Peyer's patch (tissue), 4 donors: Measurements from ENCODE around the gene LCK. TPM values are rescaled to one million over a fixed set of nuclear protein-coding genes. Genes with fewer than 3 reads are reported as not detected.
A peak's percentile ranks its signal among the peaks of the same experiment; 100 is the strongest.

Source experiments
- DNase-seq, 3 donors: peaks; one replicate each; pipeline ENCODE4 v3.0.0-alpha.2; 2017 to 2019
- H3K27ac ChIP-seq, 4 donors: fragments of 200-600 bp; sonication (generic); one replicate each; pipeline ENCODE4 v1.5.1; 2016 to 2019
- H3K27me3 ChIP-seq, 2 donors: fragments of 200-600 bp; sonication (generic); one replicate each; pipeline ENCODE4 v1.5.1; 2019
- H3K36me3 ChIP-seq, 3 donors: fragments of 200-600 bp; sonication (generic); one replicate each; pipeline ENCODE4 v1.5.1; 2016 to 2019
- H3K4me1 ChIP-seq, 4 donors: fragments of 200-600 bp; sonication (generic); one replicate each; pipeline ENCODE4 v1.5.1; 2016 to 2019
- H3K4me3 ChIP-seq, 4 donors: fragments of 200-600 bp; sonication (generic); 1 replicate in 3 of 4; 2 replicates in 1 of 4; pipeline ENCODE4 v1.5.1; 2016 to 2019; ENCODE audit warnings: mild to moderate bottlenecking in 1 of 4
- H3K9me3 ChIP-seq, 4 donors: fragments of 200-600 bp; sonication (generic); one replicate each; pipeline ENCODE4 v1.5.1; 2016 to 2019; ENCODE audit warnings: mild to moderate bottlenecking in 1 of 4
- POLR2A ChIP-seq, 2 donors: fragments of 450-650 bp; IDR thresholded peaks; one replicate each; pipeline ENCODE4 v1.5.1; 2017; ENCODE audit warnings: antibody characterized with exemption in 2 of 2, mild to moderate bottlenecking in 2 of 2, moderate library complexity in 2 of 2
- small RNA-seq, 2 donors: library from RNA; depleted of rRNA; stranded (forward); fragments of <200 nt; gene quantifications; one replicate each; pipeline ENCODE3, GENCODE V24; 2016
- total RNA-seq, 4 donors: library from RNA; depleted of rRNA; stranded (reverse); fragments of >200 nt; gene quantifications; one replicate each; pipeline ENCODE4 v1.1.0, GENCODE V29; 2016
- TF ChIP-seq, protein P1 (sequence below), 6 experiments: fragments of 450-650 bp in 4 of 6; fragments of 200-600 bp in 2 of 6; sonication (generic) in 1 of 6; IDR thresholded peaks; one replicate each; pipeline ENCODE4 v1.5.1; 2017 to 2019; ENCODE audit warnings: antibody characterized with exemption in 6 of 6, mild to moderate bottlenecking in 3 of 6, moderate library complexity in 1 of 6

LCK gene
- total RNA-seq, 4 donors from 2014 or later: 8.6 to 59.4 (median 12.4) TPM

DNA sequence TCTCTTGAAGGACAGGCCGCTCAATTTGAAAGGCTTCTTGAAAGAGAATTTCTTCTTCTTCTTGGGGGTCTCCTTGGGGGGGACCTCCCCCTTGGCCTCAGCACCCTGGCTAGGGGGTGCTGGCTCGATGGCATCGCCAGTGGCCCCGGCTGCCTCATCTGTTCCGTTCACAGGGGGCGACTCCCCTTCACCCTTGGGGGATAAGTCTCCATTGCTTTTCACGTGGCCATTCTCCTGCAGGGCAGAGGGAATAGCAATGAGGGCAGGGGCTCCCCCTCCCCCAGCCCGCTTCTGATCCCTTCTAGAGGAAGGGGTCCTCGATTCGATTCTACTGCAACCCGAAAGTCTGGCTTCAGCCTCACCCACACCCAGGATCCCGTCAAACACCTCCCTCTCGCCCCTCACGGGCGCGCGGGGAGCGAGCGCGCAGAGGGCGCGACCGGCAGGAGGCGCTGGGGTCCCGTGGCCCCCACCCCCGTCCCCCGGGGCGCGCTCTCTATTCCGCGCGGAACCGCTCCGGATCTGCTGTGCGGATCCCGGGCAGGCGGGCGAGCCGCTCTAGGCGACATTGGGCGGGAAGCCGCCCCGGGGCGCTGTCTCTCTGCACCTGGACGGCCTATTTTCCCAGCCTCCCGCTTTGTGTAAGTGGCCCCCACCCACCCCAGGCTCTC is 83.9 kb downstream of the LCK start:
- TF ChIP-seq POLR2A (IDR thresholded peaks at IDR 0.05): no peak
- TF ChIP-seq, protein P1, sequence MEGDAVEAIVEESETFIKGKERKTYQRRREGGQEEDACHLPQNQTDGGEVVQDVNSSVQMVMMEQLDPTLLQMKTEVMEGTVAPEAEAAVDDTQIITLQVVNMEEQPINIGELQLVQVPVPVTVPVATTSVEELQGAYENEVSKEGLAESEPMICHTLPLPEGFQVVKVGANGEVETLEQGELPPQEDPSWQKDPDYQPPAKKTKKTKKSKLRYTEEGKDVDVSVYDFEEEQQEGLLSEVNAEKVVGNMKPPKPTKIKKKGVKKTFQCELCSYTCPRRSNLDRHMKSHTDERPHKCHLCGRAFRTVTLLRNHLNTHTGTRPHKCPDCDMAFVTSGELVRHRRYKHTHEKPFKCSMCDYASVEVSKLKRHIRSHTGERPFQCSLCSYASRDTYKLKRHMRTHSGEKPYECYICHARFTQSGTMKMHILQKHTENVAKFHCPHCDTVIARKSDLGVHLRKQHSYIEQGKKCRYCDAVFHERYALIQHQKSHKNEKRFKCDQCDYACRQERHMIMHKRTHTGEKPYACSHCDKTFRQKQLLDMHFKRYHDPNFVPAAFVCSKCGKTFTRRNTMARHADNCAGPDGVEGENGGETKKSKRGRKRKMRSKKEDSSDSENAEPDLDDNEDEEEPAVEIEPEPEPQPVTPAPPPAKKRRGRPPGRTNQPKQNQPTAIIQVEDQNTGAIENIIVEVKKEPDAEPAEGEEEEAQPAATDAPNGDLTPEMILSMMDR (IDR thresholded peaks at IDR 0.05): peak; percentile 58 to 85 (median 64)
- H3K27me3 ChIP-seq: no peaks in the 10 kb centered on the region
- peak; percentile 72 to 82 (median 77) for DNase-seq
- H3K36me3 ChIP-seq: peaks cover 0 to 29% (median 0%) of the 10 kb centered on the region in 3 donors
- H3K4me1 ChIP-seq: peaks cover 0 to 39% (median 28%) of the 10 kb centered on the region in 4 donors
- H3K9me3 ChIP-seq: no peaks in the 10 kb centered on the region
- H3K4me3 ChIP-seq: peak overlapping the region; percentile 65 to 95 (median 79)
- peak overlapping the region; percentile 62 to 94 (median 78) for H3K27ac ChIP-seq

DNA sequence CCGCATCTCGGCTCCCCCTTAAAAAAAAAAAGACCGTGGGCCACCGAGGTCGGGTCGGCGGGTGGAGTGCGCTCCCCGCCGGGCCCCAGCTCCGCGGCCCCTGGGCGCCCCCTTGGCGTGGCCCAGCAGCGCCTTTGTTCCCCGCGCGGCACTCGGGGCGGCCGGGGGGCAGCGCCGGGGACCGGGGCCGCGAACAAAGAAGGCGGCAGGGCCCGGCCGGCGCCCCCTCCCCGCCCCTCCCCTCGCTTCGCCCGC is 84.4 kb downstream of the LCK start:
- no peaks in the 10 kb centered on the region for H3K9me3 ChIP-seq
- H3K27ac ChIP-seq: peak overlapping the region; percentile 62 to 94 (median 78)
- DNase-seq: no peak
- H3K4me3 ChIP-seq: peak overlapping the region; percentile 65 to 95 (median 79)
- peaks cover 0 to 39% (median 28%) of the 10 kb centered on the region in 4 donors for H3K4me1 ChIP-seq
- H3K36me3 ChIP-seq: peaks cover 0 to 24% (median 0%) of the 10 kb centered on the region in 3 donors
- H3K27me3 ChIP-seq: no peaks in the 10 kb centered on the region
- TF ChIP-seq, protein P1 (IDR thresholded peaks at IDR 0.05): no peak
- no peak for TF ChIP-seq POLR2A (IDR thresholded peaks at IDR 0.05)

Small RNAs within 50 kb of the gene (small RNA-seq; reads per million reads assigned to genes)
- gene RF00017 (0 reads per million in 2 donors), gene RF00019 (0 reads per million in 2 donors)

Other genes with a start within 250 kb of the LCK start
- 10 to 100 TPM; 54.2 to 97.4 (median 59.7) TPM for gene KHDRBS1, start 237.4 kb upstream of the LCK start, total RNA-seq
- gene TMEM39B, start 178.3 kb upstream of the LCK start, total RNA-seq: 1 to 10 TPM; 2.5 to 9.9 (median 6.6) TPM
- gene KPNA6, start 143.2 kb upstream of the LCK start, total RNA-seq: 10 to 100 TPM; 24.8 to 29.8 (median 25.6) TPM
- 10 to 100 TPM; 27.1 to 46.2 (median 31.0) TPM for gene TXLNA, start 71.6 kb upstream of the LCK start, total RNA-seq
- gene CCDC28B, start 50.7 kb upstream of the LCK start, total RNA-seq: 1 to 10 TPM in 2 of 4 donors, not detected in 2; 1.1 to 2.4 TPM
- 1 to 10 TPM in 3 of 4 donors, under 1 TPM in 1; 0.88 to 8.3 (median 2.6) TPM for gene IQCC, start 45.6 kb upstream of the LCK start, total RNA-seq
- under 1 TPM in 1 of 4 donors, not detected in 3; 0.85 TPM for gene DCDC2B, start 42.2 kb upstream of the LCK start, total RNA-seq
- 10 to 100 TPM; 15.9 to 47.0 (median 25.4) TPM for gene TMEM234, start 28.9 kb upstream of the LCK start, total RNA-seq
- gene EIF3I, start 28.9 kb upstream of the LCK start, total RNA-seq: 100 to 1,000 TPM in 1 of 4 donors, 10 to 100 TPM in 3; 76.1 to 105 (median 84.7) TPM
- gene FAM167B, start 4.0 kb upstream of the LCK start, total RNA-seq: 1 to 10 TPM in 2 of 4 donors, not detected in 2; 4.1 to 5.1 TPM
- 100 to 1,000 TPM in 3 of 4 donors, 10 to 100 TPM in 1; 93.0 to 147 (median 122) TPM for gene HDAC1, start 40.8 kb downstream of the LCK start, total RNA-seq
- gene MARCKSL1, start 85.0 kb downstream of the LCK start, total RNA-seq: 10 to 100 TPM; 19.1 to 51.2 (median 35.9) TPM
- gene FAM229A, start 111.2 kb downstream of the LCK start, total RNA-seq: 10 to 100 TPM; 15.7 to 44.5 (median 25.6) TPM
- gene TSSK3, start 111.3 kb downstream of the LCK start, total RNA-seq: 1 to 10 TPM in 1 of 4 donors, not detected in 3; 5.2 TPM
- gene BSDC1, start 143.2 kb downstream of the LCK start, total RNA-seq: 100 to 1,000 TPM in 3 of 4 donors, 10 to 100 TPM in 1; 89.1 to 140 (median 109) TPM
- gene ZBTB8B, start 213.8 kb downstream of the LCK start, total RNA-seq: under 1 TPM in 2 of 4 donors, not detected in 2; 0.13 to 0.19 TPM